Activated CD4-positive, alpha-beta T cell treated with anti-CD3 and anti-CD28 coated beads, Interleukin-2, amount 50 U/mL, for 48 hours (primary cell): ENCODE data around the gene FKBP1A.

Experiments
- DNase-seq, 2 experiments: peaks; one replicate each; pipeline ENCODE4 v3.0.0-alpha.2; 2020

The FKBP1A gene

GRCh38 chr20:1392693-1393506 is at the start of gene FKBP1A:
Gene FKBP1A (minus strand): TSS chr20:1393054. CDS start chr20:1392998, 56 bp downstream.
- DNase-seq: peak; percentile 87 to 89

- no peak for DNase-seq
Measured at GRCh38 chr20:1442304-1442703, 49.5 kb upstream of the FKBP1A start.

- DNase-seq: no peak
Measured at GRCh38 chr20:1441133-1441532, 48.3 kb upstream of the FKBP1A start.

GRCh38 chr20:1440024-1440423 is 47.2 kb upstream of the FKBP1A start:
- peak in 1 of 2 experiments; percentile 18 for DNase-seq

- no peak for DNase-seq
Measured at GRCh38 chr20:1438361-1438760, 45.5 kb upstream of the FKBP1A start.

- DNase-seq: peak; percentile 80 to 85
Measured at GRCh38 chr20:1437235-1437904, 44.5 kb upstream of the FKBP1A start.

- no peak for DNase-seq
Measured at GRCh38 chr20:1436263-1436662, 43.4 kb upstream of the FKBP1A start.

GRCh38 chr20:1435337-1435699 is 42.5 kb upstream of the FKBP1A start:
- DNase-seq: no peak

GRCh38 chr20:1434571-1435336 is 41.9 kb upstream of the FKBP1A start:
- peak; percentile 57 to 68 for DNase-seq

- DNase-seq: no peak
Measured at GRCh38 chr20:1431158-1431557, 38.3 kb upstream of the FKBP1A start.

- no peak for DNase-seq
Measured at GRCh38 chr20:1430004-1430451, 37.2 kb upstream of the FKBP1A start.

GRCh38 chr20:1429143-1429728 is 36.4 kb upstream of the FKBP1A start:
- DNase-seq: no peak

- DNase-seq: no peak
Measured at GRCh38 chr20:1427457-1428054, 34.7 kb upstream of the FKBP1A start.

- no peak for DNase-seq
Measured at GRCh38 chr20:1426231-1426849, 33.5 kb upstream of the FKBP1A start.

GRCh38 chr20:1424336-1424735 is 31.5 kb upstream of the FKBP1A start:
- DNase-seq: no peak

GRCh38 chr20:1423625-1424106 is 30.8 kb upstream of the FKBP1A start:
- no peak for DNase-seq

GRCh38 chr20:1423206-1423605 is 30.4 kb upstream of the FKBP1A start:
- DNase-seq: no peak

- DNase-seq: no peak
Measured at GRCh38 chr20:1422753-1423152, 29.9 kb upstream of the FKBP1A start.

- no peak for DNase-seq
Measured at GRCh38 chr20:1420066-1420465, 27.2 kb upstream of the FKBP1A start.

- no peak for DNase-seq
Measured at GRCh38 chr20:1418350-1418749, 25.5 kb upstream of the FKBP1A start.

GRCh38 chr20:1417790-1418189 is 24.9 kb upstream of the FKBP1A start:
- DNase-seq: no peak

GRCh38 chr20:1417273-1417672 is 24.4 kb upstream of the FKBP1A start:
- DNase-seq: no peak
